Ecto neural progenitor cell (in vitro differentiated cells): ENCODE data around the gene LTBP1.

Source experiments
- DNase-seq: peaks from one replicate; pipeline ENCODE4 v3.0.0-alpha.2; 2018; ENCODE audit warnings: low spot score

Gene LTBP1

GRCh38 chr2:33118651-33119050, 171.9 kb downstream of the LTBP1 start:
- no peak for DNase-seq

GRCh38 chr2:33121416-33121815, 174.7 kb downstream of the LTBP1 start:
- no peak for DNase-seq

GRCh38 chr2:33121925-33122324, 175.2 kb downstream of the LTBP1 start:
- no peak for DNase-seq

GRCh38 chr2:33122726-33123125, 176.0 kb downstream of the LTBP1 start:
- no peak for DNase-seq

GRCh38 chr2:33123216-33123615, 176.5 kb downstream of the LTBP1 start:
- no peak for DNase-seq

GRCh38 chr2:33126552-33126951, 179.8 kb downstream of the LTBP1 start:
- no peak for DNase-seq

- no peak for DNase-seq
These were observed 180.2 kb downstream of the LTBP1 start for GRCh38 chr2:33126958-33127357.

- DNase-seq = no peak
These were observed 182.7 kb downstream of the LTBP1 start for GRCh38 chr2:33129263-33130053.

- DNase-seq = no peak
These were observed 183.3 kb downstream of the LTBP1 start for GRCh38 chr2:33130054-33130447.

GRCh38 chr2:33130544-33130943, 183.8 kb downstream of the LTBP1 start:
- DNase-seq = no peak

GRCh38 chr2:33131111-33131510, 184.4 kb downstream of the LTBP1 start:
- no peak for DNase-seq

- DNase-seq = no peak
These were observed 185.0 kb downstream of the LTBP1 start for GRCh38 chr2:33131749-33132148.

- no peak for DNase-seq
These were observed 186.8 kb downstream of the LTBP1 start for GRCh38 chr2:33133454-33133952.

- DNase-seq = no peak
These were observed 187.5 kb downstream of the LTBP1 start for GRCh38 chr2:33134086-33134771.

GRCh38 chr2:33134791-33135560, 188.2 kb downstream of the LTBP1 start:
- DNase-seq = no peak

GRCh38 chr2:33135645-33136044, 188.9 kb downstream of the LTBP1 start:
- DNase-seq = no peak

GRCh38 chr2:33136056-33136455, 189.3 kb downstream of the LTBP1 start:
- DNase-seq = no peak

GRCh38 chr2:33136566-33136965, 189.8 kb downstream of the LTBP1 start:
- no peak for DNase-seq

GRCh38 chr2:33137331-33137730, 190.6 kb downstream of the LTBP1 start:
- DNase-seq = no peak

- DNase-seq = no peak
These were observed 193.2 kb downstream of the LTBP1 start for GRCh38 chr2:33139949-33140348.

GRCh38 chr2:33141476-33141875, 194.7 kb downstream of the LTBP1 start:
- DNase-seq = no peak

GRCh38 chr2:33142810-33143209, 196.1 kb downstream of the LTBP1 start:
- no peak for DNase-seq

GRCh38 chr2:33144243-33144642, 197.5 kb downstream of the LTBP1 start:
- DNase-seq = no peak
